HCT116 (cell line): ENCODE data around the gene COA7. TPM values are rescaled to one million over a fixed set of nuclear protein-coding genes. Genes with fewer than 3 reads are reported as not detected.

Source experiments
- ATAC-seq: fragments of 200-7000 bp; cut with Tn5 transposase; 2 replicates; pipeline ENCODE4 v1.9.1; 2020; ENCODE audit warnings: mild to moderate bottlenecking, moderate library complexity
- BruUV-seq: library from RNA; stranded (reverse); fragments of 400-500 nt; replicated peaks from 2 replicates; lab custom pipeline; 2021; lab: Mats Ljungman, UMichigan
- CTCF ChIA-PET: fragments of 300-600 bp; sonication (Branson Sonifier 250); formaldehyde crosslinking; loops from one replicate; lab custom pipeline; 2021; ENCODE audit warnings: antibody characterized with exemption; lab: Charles Lee
- POLR2A ChIA-PET: fragments of 300-600, 350-600 bp; sonication (Branson Sonifier 250); formaldehyde crosslinking; loops from one replicate; lab custom pipeline; 2021; ENCODE audit warnings: antibody characterized with exemption; lab: Charles Lee
- RAD21 ChIA-PET, 2 experiments: fragments of 300-600 bp; sonication (Branson Sonifier 250); formaldehyde crosslinking; loops; one replicate each; lab custom pipeline; 2023; ENCODE audit warnings: low total read pairs in 2 of 2; ENCODE audit not compliant: uncharacterized antibody in 2 of 2, unreplicated experiment in 2 of 2, low non-redundant PET in 1 of 2; lab: Charles Lee
- DNase-seq: peaks from one replicate; pipeline ENCODE4 v3.0.0-alpha.2; 2010; ENCODE audit warnings: low read depth, low spot score
- H2AFZ ChIP-seq: fragments of 200-600 bp; shearing (Covaris generic), sonication (generic); 2 replicates; pipeline ENCODE4 v1.6.1; 2017; ENCODE audit warnings: low read depth, mixed run types, mixed read lengths, antibody characterized with exemption, low read length; ENCODE audit not compliant: poor library complexity, severe bottlenecking
- H3K27ac ChIP-seq: 2 replicates; pipeline ENCODE4 v1.5.1; 2012; ENCODE audit warnings: low read depth, low read length
- H3K27me3 ChIP-seq: fragments of 200-600 bp; sonication (generic); 2 replicates; pipeline ENCODE4 v1.6.1; 2016; ENCODE audit warnings: mixed run types, low read length, mixed read lengths; ENCODE audit not compliant: insufficient read depth
- H3K36me3 ChIP-seq, 2 experiments: fragments of 200-500 bp in 1 of 2; fragments of 200-600 bp in 1 of 2; sonication (Bioruptor generic) in 1 of 2; sonication (generic) in 1 of 2; 2 replicates each; pipeline versions ENCODE4 v1.5.1 to v1.6.1; 2014 to 2016; ENCODE audit warnings: low read length in 2 of 2, inconsistent platforms in 1 of 2, mixed read lengths in 1 of 2, mixed run types in 1 of 2; ENCODE audit not compliant: insufficient read depth in 2 of 2, control insufficient read depth in 1 of 2
- H3K4me1 ChIP-seq, 2 experiments: fragments of 200-600 bp in 1 of 2; sonication (generic) in 1 of 2; 2 replicates each; pipeline versions ENCODE4 v1.5.1 to v1.6.1; 2012 to 2017; ENCODE audit warnings: low read length in 2 of 2, inconsistent platforms in 1 of 2, mild to moderate bottlenecking in 1 of 2, mixed read lengths in 1 of 2, mixed run types in 1 of 2, moderate library complexity in 1 of 2; ENCODE audit not compliant: insufficient read depth in 2 of 2, control insufficient read depth in 1 of 2
- H3K4me2 ChIP-seq: fragments of 200-600 bp; sonication (generic); 2 replicates; pipeline ENCODE4 v1.6.1; 2017; ENCODE audit warnings: mixed run types, low read length, mixed read lengths
- H3K4me3 ChIP-seq, 2 experiments: fragments of 200-600 bp in 1 of 2; sonication (generic) in 1 of 2; replicated peaks in 1 of 2; 2 replicates each; pipeline ENCODE4 v1.5.1; 2011 to 2016; ENCODE audit warnings: low read length in 2 of 2, control low read depth in 1 of 2, low read depth in 1 of 2, mild to moderate bottlenecking in 1 of 2, mixed read lengths in 1 of 2, mixed run types in 1 of 2
- H3K79me2 ChIP-seq: fragments of 200-600 bp; sonication (generic); 2 replicates; pipeline ENCODE4 v1.6.1; 2017; ENCODE audit warnings: mild to moderate bottlenecking, mixed run types, low read length, moderate library complexity, mixed read lengths; ENCODE audit not compliant: insufficient read depth
- H3K9ac ChIP-seq: fragments of 200-600 bp; sonication (generic); 2 replicates; pipeline ENCODE4 v1.6.1; 2016; ENCODE audit warnings: low read length, mixed read lengths
- H3K9me2 ChIP-seq: fragments of 200-600 bp; sonication (generic), shearing (Covaris generic); 2 replicates; pipeline ENCODE4 v1.6.1; 2017; ENCODE audit warnings: mixed run types, mild to moderate bottlenecking, moderate library complexity; ENCODE audit not compliant: insufficient read depth
- H3K9me3 ChIP-seq, 2 experiments: fragments of 200-500 bp in 1 of 2; fragments of 200-600 bp in 1 of 2; sonication (Bioruptor generic) in 1 of 2; sonication (generic) in 1 of 2; 2 replicates each; pipeline ENCODE4 v1.6.1; 2014 to 2017; ENCODE audit warnings: low read length in 2 of 2, mixed read lengths in 2 of 2, inconsistent platforms in 1 of 2, low read depth in 1 of 2, mild to moderate bottlenecking in 1 of 2, mixed run types in 1 of 2, moderate library complexity in 1 of 2; ENCODE audit not compliant: control insufficient read depth in 1 of 2, insufficient read depth in 1 of 2
- H4K20me1 ChIP-seq: fragments of 200-600 bp; sonication (generic), shearing (Covaris generic); 2 replicates; pipeline ENCODE4 v1.6.1; 2017; ENCODE audit warnings: mixed run types, mild to moderate bottlenecking, moderate library complexity; ENCODE audit not compliant: insufficient read depth
- CBX3 ChIP-seq: IDR thresholded peaks from 2 replicates; pipeline ENCODE4 v1.6.1; 2012; ENCODE audit warnings: low read depth
- EGR1 ChIP-seq: IDR thresholded peaks from 2 replicates; pipeline ENCODE4 v1.6.1; 2012; ENCODE audit warnings: low read depth
- ELF1 ChIP-seq: IDR thresholded peaks from 2 replicates; pipeline ENCODE4 v1.6.1; 2012; ENCODE audit warnings: low read depth, borderline replicate concordance
- JUND ChIP-seq: IDR thresholded peaks from 2 replicates; pipeline ENCODE4 v1.6.1; 2012
- YY1 ChIP-seq: IDR thresholded peaks from 2 replicates; pipeline ENCODE4 v1.6.1; 2011; ENCODE audit warnings: low read length, low read depth, moderate library complexity, mild to moderate bottlenecking; ENCODE audit not compliant: insufficient replicate concordance; ENCODE audit errors: extremely low read depth
- ZBTB33 ChIP-seq: IDR thresholded peaks from 2 replicates; pipeline ENCODE4 v1.6.1; 2011; ENCODE audit warnings: mild to moderate bottlenecking, low read length, moderate library complexity; ENCODE audit not compliant: insufficient replicate concordance; ENCODE audit errors: extremely low read depth
- ZNF274 ChIP-seq: fragments of 200-500 bp; sonication (Bioruptor generic); IDR thresholded peaks from 2 replicates; pipeline ENCODE4 v1.6.1; 2014; ENCODE audit warnings: mild to moderate bottlenecking, low read depth, low read length, inconsistent platforms
- intact Hi-C: fragments of 100-400 bp; cut with micrococcal nuclease; formaldehyde crosslinking; loops from 2 replicates; pipeline ENCODE4 v1.10.0; 2022
- total RNA-seq: library from RNA; stranded (reverse); gene quantifications from one replicate; pipeline ENCODE4 v1.2.1, GENCODE V29; 2021; ENCODE audit not compliant: unreplicated experiment
- TF ChIP-seq, protein P1 (sequence below): IDR thresholded peaks from 2 replicates; pipeline ENCODE4 v1.6.1; 2012; ENCODE audit warnings: low read depth

COA7 gene
- total RNA-seq, 1 experiment from 2014 or later, result 43.6 TPM

GRCh38 chr1:52658795-52659194, 39.4 kb downstream of the COA7 start:
- Histone ChIP-seq H2AFZ (no peak overlapping the region), H3K9me3 (no peaks in the 10 kb centered on the region), H3K27ac (no peak overlapping the region), H3K4me3 (no peak overlapping the region), H3K36me3 (no peaks in the 10 kb centered on the region), H3K27me3 (no peaks in the 10 kb centered on the region), H3K9me2 (no peaks in the 10 kb centered on the region), H3K79me2 (no peaks in the 10 kb centered on the region), H3K4me2 (peak overlapping the region; percentile 43), H3K4me1 (peaks cover 0 to 26% of the 10 kb centered on the region in 2 experiments; a peak in 3 of 4 replicates), H4K20me1 (no peaks in the 10 kb centered on the region), H3K9ac (no peak overlapping the region)
- DNase-seq (no peak), ATAC-seq (peak; percentile 43)
- no TSS peak for BruUV-seq
- TF ChIP-seq EGR1, result no peak
- no peak for TF ChIP-seq JUND
- TF ChIP-seq ZBTB33, result no peak
- TF ChIP-seq ZNF274, result no peak
- TF ChIP-seq YY1, result no peak
- no peak for TF ChIP-seq ELF1
- TF ChIP-seq CBX3, result no peak
- TF ChIP-seq, protein P1, sequence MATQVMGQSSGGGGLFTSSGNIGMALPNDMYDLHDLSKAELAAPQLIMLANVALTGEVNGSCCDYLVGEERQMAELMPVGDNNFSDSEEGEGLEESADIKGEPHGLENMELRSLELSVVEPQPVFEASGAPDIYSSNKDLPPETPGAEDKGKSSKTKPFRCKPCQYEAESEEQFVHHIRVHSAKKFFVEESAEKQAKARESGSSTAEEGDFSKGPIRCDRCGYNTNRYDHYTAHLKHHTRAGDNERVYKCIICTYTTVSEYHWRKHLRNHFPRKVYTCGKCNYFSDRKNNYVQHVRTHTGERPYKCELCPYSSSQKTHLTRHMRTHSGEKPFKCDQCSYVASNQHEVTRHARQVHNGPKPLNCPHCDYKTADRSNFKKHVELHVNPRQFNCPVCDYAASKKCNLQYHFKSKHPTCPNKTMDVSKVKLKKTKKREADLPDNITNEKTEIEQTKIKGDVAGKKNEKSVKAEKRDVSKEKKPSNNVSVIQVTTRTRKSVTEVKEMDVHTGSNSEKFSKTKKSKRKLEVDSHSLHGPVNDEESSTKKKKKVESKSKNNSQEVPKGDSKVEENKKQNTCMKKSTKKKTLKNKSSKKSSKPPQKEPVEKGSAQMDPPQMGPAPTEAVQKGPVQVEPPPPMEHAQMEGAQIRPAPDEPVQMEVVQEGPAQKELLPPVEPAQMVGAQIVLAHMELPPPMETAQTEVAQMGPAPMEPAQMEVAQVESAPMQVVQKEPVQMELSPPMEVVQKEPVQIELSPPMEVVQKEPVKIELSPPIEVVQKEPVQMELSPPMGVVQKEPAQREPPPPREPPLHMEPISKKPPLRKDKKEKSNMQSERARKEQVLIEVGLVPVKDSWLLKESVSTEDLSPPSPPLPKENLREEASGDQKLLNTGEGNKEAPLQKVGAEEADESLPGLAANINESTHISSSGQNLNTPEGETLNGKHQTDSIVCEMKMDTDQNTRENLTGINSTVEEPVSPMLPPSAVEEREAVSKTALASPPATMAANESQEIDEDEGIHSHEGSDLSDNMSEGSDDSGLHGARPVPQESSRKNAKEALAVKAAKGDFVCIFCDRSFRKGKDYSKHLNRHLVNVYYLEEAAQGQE, result no peak
- intact Hi-C loops, result no loop called here
- CTCF ChIA-PET, result no interaction called here
- RAD21 ChIA-PET, result no interaction called here
- POLR2A ChIA-PET, result interaction anchor here (0.6 to 1.5 kb wide), 2 partner anchors 32 to 105 kb away, joined by 3 read pairs; partner anchors contain the start of gene TUT4
